ENCODE data around the gene CFAP45.
A peak's percentile ranks its signal among the peaks of the same experiment; 100 is the strongest.

The CFAP45 gene

DNA sequence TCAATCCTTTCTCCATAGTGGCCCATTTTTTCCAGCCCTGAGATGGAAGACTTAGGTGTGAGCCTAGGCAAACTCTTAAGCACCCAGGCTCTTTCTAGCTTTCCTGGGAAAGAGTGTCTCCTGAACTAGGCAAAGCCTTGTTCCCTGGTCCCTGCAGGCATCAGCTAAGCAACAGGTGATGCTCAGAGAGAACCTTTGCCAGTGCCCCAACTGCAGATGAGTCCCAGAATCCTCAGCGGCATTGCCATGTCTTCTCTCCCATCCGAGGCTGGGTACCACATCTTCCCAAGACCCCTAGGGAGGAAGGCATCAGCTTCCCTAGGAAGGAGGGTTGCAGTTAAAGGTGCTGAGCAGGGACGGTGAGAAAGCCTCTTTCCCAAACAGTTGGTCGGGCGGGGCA, 29.3 kb downstream of the CFAP45 start:
- no peak for DNase-seq

- DNase-seq, result no peak
Measured at GRCh38 chr1:159869607-159870006, 30.4 kb downstream of the CFAP45 start.

DNA sequence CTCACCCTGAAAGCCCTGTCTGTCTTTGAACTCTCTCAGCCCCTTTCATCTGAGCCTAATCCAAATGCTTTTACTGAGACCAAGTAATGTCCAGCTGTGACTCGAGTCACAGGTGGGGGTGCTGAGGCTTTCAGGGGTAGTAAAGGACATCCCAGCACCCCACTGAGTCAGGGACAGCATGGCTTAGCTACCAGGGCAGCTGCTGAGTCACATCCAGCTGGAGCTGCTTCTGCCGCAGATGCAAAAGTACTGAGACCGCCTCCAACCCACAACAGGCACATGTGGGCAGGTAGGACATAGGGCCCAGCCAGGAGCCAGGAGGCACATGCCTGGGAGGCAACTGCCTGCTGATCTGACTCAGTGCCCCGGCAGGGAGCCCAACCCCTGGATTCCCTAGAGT, 30.8 kb downstream of the CFAP45 start:
- peak; percentile 30 for DNase-seq

- no peak for DNase-seq
Measured at GRCh38 chr1:159868766-159869165, 31.2 kb downstream of the CFAP45 start.

- no peak for DNase-seq
Measured at GRCh38 chr1:159867664-159868026, 32.3 kb downstream of the CFAP45 start.

DNA sequence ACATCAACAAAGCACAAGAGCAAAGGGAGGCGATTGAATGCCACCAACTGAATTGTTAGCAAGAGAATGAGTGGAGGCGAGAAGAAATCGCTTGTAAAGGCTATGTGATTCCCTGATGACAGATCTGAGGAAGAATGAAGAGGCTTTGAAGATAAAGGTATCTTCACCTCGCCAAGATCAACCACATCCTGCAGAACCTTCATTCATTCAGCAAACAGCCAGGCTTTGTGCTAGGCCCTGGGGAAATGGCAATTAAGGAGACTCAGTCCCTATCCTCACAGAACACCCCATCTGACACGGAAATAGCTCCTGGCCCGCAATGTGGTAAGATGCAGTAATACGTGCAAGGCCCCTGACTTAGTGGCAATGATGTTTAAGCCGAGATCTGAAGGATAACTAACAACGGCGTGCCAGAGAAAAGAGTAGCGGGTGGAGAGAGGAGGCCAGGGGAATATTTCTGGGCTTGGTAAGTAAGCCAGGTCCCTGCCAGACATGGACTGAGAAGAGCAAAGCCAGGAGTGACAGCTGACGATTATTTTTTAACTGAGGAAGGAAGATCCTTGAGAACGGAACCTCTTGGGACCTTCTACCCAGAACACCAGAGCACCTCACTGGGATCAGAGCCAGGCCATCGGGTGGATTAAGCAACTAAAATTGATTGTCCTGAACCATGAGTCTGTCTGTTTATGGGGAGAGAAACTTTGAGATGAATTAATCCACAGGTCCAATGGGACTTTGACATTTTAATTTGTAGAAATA, 32.9 kb downstream of the CFAP45 start:
- no peak for DNase-seq

- DNase-seq, result no peak
Measured at GRCh38 chr1:159866066-159866465, 33.9 kb downstream of the CFAP45 start.

DNA sequence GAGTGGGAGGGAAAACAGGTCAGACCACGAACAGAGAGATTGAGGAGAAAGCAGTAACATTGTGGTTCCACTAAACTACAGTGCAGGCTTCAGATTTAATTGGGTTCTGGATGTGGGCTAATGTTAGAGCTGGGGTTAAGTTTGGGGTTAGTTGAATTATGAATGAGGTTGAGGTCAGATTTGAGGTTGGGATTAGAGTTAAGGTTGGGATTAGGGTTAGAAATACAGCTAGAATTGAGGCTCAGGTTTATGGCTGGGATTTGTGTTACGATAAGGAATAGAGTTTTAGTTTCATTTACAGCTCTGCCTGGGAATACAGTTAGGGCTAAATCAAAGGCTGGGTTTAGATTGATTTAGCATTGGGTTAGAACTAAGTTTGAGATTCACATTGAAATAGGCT, 35.7 kb downstream of the CFAP45 start:
- no peak for DNase-seq

- no peak for DNase-seq
Measured at GRCh38 chr1:159862557-159862956, 37.4 kb downstream of the CFAP45 start, which contains the start of gene VSIG8. VSIG8 (minus strand) TSS chr1:159862657; CDS start chr1:159862521, 136 bp downstream.

- DNase-seq, result no peak
Measured at GRCh38 chr1:159862031-159862430, 37.9 kb downstream of the CFAP45 start.

- DNase-seq, result no peak
Measured at GRCh38 chr1:159861218-159861617, 38.7 kb downstream of the CFAP45 start.

DNA sequence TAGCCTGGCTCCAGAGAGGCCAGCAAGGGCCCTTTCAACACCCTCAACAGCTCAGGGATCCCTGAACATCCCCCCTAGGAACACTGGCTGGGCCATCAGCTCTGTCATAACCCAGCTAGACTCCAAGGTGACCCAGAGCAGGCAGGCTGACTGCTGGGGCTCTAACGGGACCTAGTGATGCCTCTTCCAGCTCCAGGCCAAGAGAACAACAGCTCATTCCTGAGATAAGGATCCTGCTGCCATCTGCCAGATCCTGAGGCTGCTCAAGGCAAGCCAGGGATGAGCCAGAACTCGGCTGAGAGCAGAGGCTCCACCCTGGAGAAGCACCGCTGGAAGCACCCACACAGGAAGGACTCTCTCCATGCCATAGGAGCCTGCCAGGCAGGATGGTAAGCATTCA, 39.5 kb downstream of the CFAP45 start:
- DNase-seq, result no peak

DNA sequence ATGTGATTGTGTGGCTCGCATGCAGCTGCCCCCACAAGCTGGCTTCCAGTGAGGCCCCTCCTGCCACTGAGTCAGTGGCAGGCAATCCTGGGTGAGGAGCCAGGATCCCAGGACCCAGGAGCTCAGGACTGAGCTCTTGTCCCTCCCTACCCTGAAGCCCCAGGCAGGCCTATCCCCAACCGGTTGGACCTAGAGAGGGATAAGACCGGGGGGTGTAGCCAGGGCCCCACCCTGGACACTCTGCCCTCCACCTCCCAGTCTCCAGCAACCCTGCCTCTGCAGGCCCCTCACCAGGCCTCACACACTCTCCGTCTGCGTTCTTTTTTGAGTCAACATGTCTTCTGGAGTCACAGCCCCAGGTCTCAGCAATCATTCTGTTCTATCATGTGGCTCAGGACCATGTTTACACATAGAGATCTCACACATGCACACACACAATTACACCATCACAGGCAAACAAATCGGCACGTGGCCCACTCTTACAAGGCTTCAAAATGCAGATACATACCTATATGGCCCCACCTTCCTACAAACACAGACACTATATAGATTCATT, 40.1 kb downstream of the CFAP45 start:
- DNase-seq, result no peak

DNA sequence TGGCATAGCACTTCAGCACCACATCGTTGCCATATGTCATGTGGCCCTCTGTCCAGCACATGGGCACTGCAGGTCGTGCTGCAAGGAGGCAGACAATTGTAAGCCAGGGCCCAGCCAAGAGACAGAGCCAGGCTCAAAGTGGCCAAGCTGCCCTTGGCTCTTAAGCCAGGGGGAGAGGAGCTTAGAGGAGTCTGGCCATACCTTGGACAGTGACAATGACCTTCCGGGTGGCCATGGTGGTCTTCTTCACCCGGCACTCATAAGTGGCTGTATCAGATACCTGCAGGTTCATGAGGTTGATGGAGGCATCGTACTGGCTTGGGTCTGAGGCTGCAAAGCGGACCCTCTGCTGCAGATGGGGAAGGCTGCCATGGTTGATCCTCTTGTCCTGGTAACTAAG, 42.1 kb downstream of the CFAP45 start:
- DNase-seq, result no peak

DNA sequence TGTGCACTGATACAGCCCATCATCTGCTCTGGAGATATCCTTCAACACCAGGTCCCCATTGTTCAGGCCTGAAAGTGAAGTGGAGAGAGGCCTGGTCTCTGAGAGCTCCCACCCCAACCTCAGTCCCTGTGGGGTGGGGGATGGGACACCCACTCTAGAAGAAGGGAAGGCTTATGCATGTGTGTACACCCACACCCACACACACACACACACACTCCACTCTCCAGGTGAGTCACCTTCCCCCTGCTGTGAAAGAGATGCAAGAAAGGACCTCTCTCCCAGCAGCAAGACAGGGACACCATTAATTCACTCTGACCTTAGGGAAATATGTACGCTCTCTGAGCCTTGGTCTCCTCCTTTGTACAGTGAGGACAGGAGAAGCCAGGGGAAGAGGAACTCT, 43.4 kb downstream of the CFAP45 start:
- no peak for DNase-seq

DNA sequence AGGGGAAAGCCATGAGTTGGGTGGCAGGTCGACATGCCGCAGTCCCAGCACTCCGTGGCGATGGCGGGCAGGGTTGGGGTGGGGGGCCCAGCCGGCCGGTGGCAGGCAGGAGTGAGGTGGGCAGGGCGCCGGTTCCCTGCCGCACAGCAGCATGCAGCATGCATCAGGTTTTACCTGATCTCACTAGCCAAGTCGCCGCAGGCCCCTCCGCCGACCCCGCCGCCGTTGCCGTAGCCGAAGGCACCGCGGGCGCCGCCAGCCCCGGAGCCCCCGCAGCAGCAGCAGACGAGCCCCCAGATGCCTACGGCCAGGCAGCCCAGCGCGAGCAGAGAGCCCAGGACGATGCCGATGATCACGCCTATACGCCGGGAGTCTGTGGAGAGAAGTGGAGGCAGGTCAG, 44.3 kb downstream of the CFAP45 start:
- DNase-seq, result no peak

DNA sequence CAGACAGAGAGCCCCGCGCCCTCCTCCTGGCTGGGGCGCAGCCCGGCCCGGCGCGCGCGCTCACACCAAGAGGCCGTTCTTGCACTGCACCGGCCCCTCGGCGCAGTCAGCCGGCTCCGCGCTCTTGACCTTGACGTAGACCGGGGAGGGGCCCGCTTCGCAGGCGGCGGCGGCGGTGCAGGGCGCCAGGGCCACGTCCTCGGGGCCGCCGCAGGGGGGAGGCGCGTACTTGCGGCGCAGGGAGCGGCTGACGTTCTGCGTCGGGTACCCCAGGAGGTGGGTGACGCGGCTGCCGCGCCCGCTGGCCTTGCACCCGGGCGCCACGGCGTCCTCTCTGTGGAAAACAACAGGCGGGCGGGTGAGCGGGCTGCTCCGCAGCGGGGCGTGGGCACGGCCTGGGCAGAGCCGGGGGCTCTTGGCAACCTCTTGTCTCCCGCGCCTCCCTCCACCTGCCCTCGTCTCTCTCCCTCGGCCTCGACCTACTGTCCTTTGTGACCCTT, 45.2 kb downstream of the CFAP45 start:
- peak; percentile 53 for DNase-seq

DNA sequence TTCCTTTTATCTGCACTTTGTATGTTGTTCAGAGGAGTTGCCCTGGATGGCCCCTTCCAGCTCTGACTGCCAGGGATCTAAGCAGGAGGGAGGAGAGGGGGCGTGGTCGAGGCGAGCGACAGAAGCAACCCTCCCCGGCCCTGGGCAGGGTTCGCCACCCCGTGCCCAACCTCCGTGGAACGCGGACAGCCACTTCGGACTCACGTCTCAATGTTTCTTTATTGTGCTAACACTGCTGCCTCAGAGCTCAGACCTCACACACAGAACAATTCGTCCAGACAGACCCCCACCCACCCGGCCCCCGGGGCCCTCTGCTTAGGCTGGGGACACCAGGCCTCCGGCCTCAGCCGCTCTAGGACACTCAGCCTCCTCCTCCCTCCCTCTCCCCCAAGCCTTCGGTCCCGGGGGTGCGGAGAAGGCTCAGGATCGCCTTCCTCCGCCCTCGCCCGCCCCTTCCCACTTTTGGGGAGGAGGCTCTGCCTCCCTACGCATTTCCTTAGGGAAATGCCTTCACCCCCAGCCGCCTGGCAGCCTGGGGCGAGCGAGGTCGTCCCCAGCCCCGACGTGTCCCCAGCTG, 45.8 kb downstream of the CFAP45 start:
- no peak for DNase-seq

- DNase-seq, result no peak
Measured at GRCh38 chr1:159853417-159854115, 46.4 kb downstream of the CFAP45 start.

DNA sequence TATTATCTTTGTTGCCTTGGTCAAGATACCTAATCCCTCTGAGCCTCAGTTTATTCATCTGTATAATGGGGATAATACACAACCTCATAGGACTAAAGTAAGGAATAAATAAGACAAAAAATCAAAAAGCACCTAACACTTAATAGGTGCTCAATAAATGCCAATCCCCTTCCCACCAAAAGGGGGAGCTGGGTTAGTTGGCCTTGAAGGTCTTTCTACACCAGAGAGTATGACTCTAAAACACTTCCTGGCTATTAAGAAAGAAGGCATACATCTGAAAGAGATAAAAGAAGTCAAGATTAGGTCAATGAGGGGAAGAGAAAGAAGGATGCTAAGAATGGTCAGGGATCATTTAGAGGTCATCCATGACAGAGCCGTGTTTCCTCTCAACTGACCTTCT, 48.6 kb downstream of the CFAP45 start:
- DNase-seq, result peak; percentile 51

DNA sequence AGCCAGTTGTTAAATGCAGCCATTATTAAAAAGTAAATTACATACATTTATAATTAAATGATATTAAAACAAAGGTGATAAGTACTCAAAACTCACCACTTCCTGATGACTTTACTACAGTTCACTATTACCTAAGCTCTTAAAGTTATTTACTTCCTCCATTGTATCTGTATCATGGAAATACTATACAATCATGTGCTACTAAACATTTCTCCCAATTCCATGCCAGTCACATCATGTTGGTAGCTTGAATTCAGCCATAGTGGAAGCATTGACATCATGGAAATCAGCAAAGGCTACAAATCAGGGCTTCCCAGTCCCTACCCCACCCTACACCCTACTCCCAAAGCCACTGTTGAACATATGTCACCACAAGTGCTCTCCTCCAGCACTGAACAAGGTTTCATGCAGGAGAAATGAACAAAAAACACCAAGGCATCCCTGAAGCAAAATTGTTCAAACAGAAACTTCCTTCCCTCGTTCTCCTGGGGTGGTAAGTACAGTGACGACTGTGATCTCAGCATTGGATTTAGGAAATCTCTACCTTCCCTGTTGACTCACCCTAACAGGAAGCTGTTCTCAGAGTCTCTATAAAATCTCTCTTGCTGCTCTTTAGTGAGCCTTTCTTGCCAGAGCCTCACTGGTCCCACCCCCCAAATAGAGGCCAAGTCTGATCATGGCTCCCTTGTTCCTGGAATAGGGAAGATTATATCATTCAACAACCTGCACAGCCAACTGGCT, 50.2 kb downstream of the CFAP45 start:
- no peak for DNase-seq

- DNase-seq, result no peak
Measured at GRCh38 chr1:159848326-159848725, 51.6 kb downstream of the CFAP45 start.

GRCh38 chr1:159847231-159847630, 52.7 kb downstream of the CFAP45 start:
- DNase-seq, result no peak

All from MV-4-11 (cell line).